Keratinocyte (primary cell): ENCODE data around the gene SAXO1. TPM values are rescaled to one million over a fixed set of nuclear protein-coding genes. Genes with fewer than 3 reads are reported as not detected.
A peak's percentile ranks its signal among the peaks of the same experiment; 100 is the strongest.

Experiments
- DNase-seq: peaks from one replicate; pipeline ENCODE4 v3.0.0-alpha.2; 2011; ENCODE audit warnings: low read depth, missing footprints, low spot score
- FAIRE-seq: peaks from 2 replicates; lab custom pipeline; 2011; peaks lifted over from hg19 to GRCh38; lab: Jason Lieb, UNC
- H2AFZ ChIP-seq: 2 replicates; pipeline ENCODE4 v1.6.0; 2012; ENCODE audit warnings: low read length, control low read depth, inconsistent platforms; ENCODE audit not compliant: control insufficient read depth
- H3K27ac ChIP-seq: 2 replicates; pipeline ENCODE4 v1.5.1; 2011; ENCODE audit warnings: low read length; ENCODE audit not compliant: control insufficient read depth, insufficient read depth
- H3K27me3 ChIP-seq: 3 replicates; pipeline ENCODE4 v1.6.0; 2011; ENCODE audit warnings: low read length; ENCODE audit not compliant: control insufficient read depth, insufficient read depth; ENCODE audit errors: extremely low read depth
- H3K36me3 ChIP-seq, 2 experiments: 2 replicates in 1 of 2; 3 replicates in 1 of 2; pipeline ENCODE4 v1.5.1; 2011; ENCODE audit warnings: low read length in 2 of 2, mild to moderate bottlenecking in 1 of 2; ENCODE audit not compliant: control insufficient read depth in 2 of 2, insufficient read depth in 2 of 2; ENCODE audit errors: extremely low read depth in 1 of 2
- H3K4me1 ChIP-seq: 3 replicates; pipeline ENCODE4 v1.5.1; 2011; ENCODE audit warnings: low read length; ENCODE audit not compliant: control insufficient read depth, insufficient read depth; ENCODE audit errors: extremely low read depth
- H3K4me2 ChIP-seq: 3 replicates; pipeline ENCODE4 v1.6.0; 2011; ENCODE audit warnings: low read depth, low read length; ENCODE audit not compliant: control insufficient read depth, insufficient read depth; ENCODE audit errors: extremely low read depth
- H3K4me3 ChIP-seq, 3 experiments: fragments of 200-600 bp in 1 of 3; sonication (generic) in 1 of 3; 2 replicates in 2 of 3; 3 replicates in 1 of 3; pipeline ENCODE4 v1.5.1; 2011 to 2016; ENCODE audit warnings: low read length in 3 of 3, mild to moderate bottlenecking in 3 of 3, control low read depth in 2 of 3, inconsistent platforms in 1 of 3, low read depth in 1 of 3, mixed read lengths in 1 of 3, mixed run types in 1 of 3, moderate library complexity in 1 of 3; ENCODE audit not compliant: control insufficient read depth in 2 of 3, insufficient read depth in 2 of 3; ENCODE audit errors: extremely low read depth in 1 of 3
- H3K79me2 ChIP-seq: 2 replicates; pipeline ENCODE4 v1.6.0; 2012; ENCODE audit warnings: low read length; ENCODE audit not compliant: control insufficient read depth, insufficient read depth
- H3K9ac ChIP-seq: 3 replicates; pipeline ENCODE4 v1.6.0; 2011; ENCODE audit warnings: low read length; ENCODE audit not compliant: control insufficient read depth, insufficient read depth; ENCODE audit errors: extremely low read depth
- H3K9me1 ChIP-seq: 3 replicates; pipeline ENCODE4 v1.6.0; 2011; ENCODE audit warnings: low read length; ENCODE audit not compliant: control insufficient read depth, insufficient read depth; ENCODE audit errors: extremely low read depth
- H3K9me3 ChIP-seq: 2 replicates; pipeline ENCODE4 v1.5.1; 2012; ENCODE audit warnings: low read depth, low read length; ENCODE audit not compliant: control insufficient read depth
- H4K20me1 ChIP-seq: 3 replicates; pipeline ENCODE4 v1.6.0; 2011; ENCODE audit warnings: low read length; ENCODE audit not compliant: control insufficient read depth, insufficient read depth; ENCODE audit errors: extremely low read depth
- CTCF ChIP-seq, 3 experiments: IDR thresholded peaks in 1 of 3; conservative IDR thresholded peaks in 1 of 3; optimal IDR thresholded peaks in 1 of 3; 2 replicates in 2 of 3; 3 replicates in 1 of 3; pipeline versions ENCODE3 to v1.5.1; 2011; ENCODE audit warnings: low read length in 3 of 3, mild to moderate bottlenecking in 3 of 3, moderate library complexity in 2 of 3, control low read depth in 1 of 3, inconsistent platforms in 1 of 3; ENCODE audit not compliant: insufficient read depth in 2 of 3; ENCODE audit errors: extremely low read depth in 1 of 3
- EZH2 ChIP-seq: IDR thresholded peaks from one replicate; pipeline ENCODE4 v1.6.1; 2012; ENCODE audit warnings: inconsistent platforms, mild to moderate bottlenecking, low read length, moderate library complexity
- dilution Hi-C: fragments of 300-500 bp; cut with MboI; formaldehyde crosslinking; loops from one replicate; pipeline ENCODE4 v1.7.0; 2020; ENCODE audit warnings: low sequenced_read_pairs; ENCODE audit not compliant: extremely low pct_ligation_motif_present
- polyA plus RNA-seq, 5 experiments: library from polyadenylated mRNA; depleted of rRNA in 3 of 5; stranded (reverse) in 3 of 5; stranded (forward) in 1 of 5; unstranded in 1 of 5; fragments of >200 nt; gene quantifications; 1 replicate in 1 of 5; 2 replicates in 3 of 5; 3 replicates in 1 of 5; pipeline versions ENCODE4 v1.2.1 to v1.2.3, GENCODE V29; 2011 to 2012; ENCODE audit warnings: missing spikeins in 2 of 5, low read depth in 1 of 5, low replicate concordance in 1 of 5

Gene SAXO1
- polyA plus RNA-seq, 1 donor (not counting 4 experiments of a cell fraction or from before 2014, with no cell fraction given), result not detected

GRCh38 chr9:19032406-19032805 is 603 bp downstream of the SAXO1 start:
- no peak overlapping the region for H3K9ac ChIP-seq

GRCh38 chr9:19030899-19031298 is 2.1 kb downstream of the SAXO1 start:
- DNase-seq, result no peak
- Histone ChIP-seq H3K4me1 (no peaks in the 10 kb centered on the region), H3K27ac (no peak overlapping the region), H3K9me3 (no peaks in the 10 kb centered on the region), H2AFZ (no peak overlapping the region), H3K27me3 (no peaks in the 10 kb centered on the region), H3K79me2 (no peaks in the 10 kb centered on the region), H4K20me1 (no peaks in the 10 kb centered on the region), H3K36me3 (no peaks in the 10 kb centered on the region), H3K9ac (no peak overlapping the region), H3K9me1 (no peaks in the 10 kb centered on the region), H3K4me2 (no peak overlapping the region), H3K4me3 (no peak overlapping the region)
- no peak for FAIRE-seq
- dilution Hi-C loops, result no loop called here
- TF ChIP-seq EZH2 (no peak), CTCF (optimal IDR thresholded peaks at IDR 0.05 in 1 of 3, IDR thresholded peaks at IDR 0.05 in 1 of 3, conservative IDR thresholded peaks at IDR 0.05 in 1 of 3; ENCODE audit: extremely low read depth in 1 of 3, insufficient read depth in 2 of 3, low read length in 3 of 3) (no peak)

More at GRCh38 chr9:19032406-19032805, 603 bp downstream of the SAXO1 start:
- FAIRE-seq (no peak), DNase-seq (no peak)
- dilution Hi-C loops, result no loop called here
- TF ChIP-seq EZH2, result no peak
- no peak for TF ChIP-seq CTCF (optimal IDR thresholded peaks at IDR 0.05 in 1 of 3, IDR thresholded peaks at IDR 0.05 in 1 of 3, conservative IDR thresholded peaks at IDR 0.05 in 1 of 3; ENCODE audit: extremely low read depth in 1 of 3, insufficient read depth in 2 of 3, low read length in 3 of 3)
- Histone ChIP-seq H3K9me1 (no peaks in the 10 kb centered on the region), H3K27ac (no peak overlapping the region), H3K9me3 (no peaks in the 10 kb centered on the region), H3K27me3 (no peaks in the 10 kb centered on the region), H3K4me3 (no peak overlapping the region), H3K4me2 (peak overlapping the region; percentile 19), H4K20me1 (no peaks in the 10 kb centered on the region), H3K4me1 (no peaks in the 10 kb centered on the region), H3K79me2 (no peaks in the 10 kb centered on the region), H2AFZ (no peak overlapping the region), H3K36me3 (no peaks in the 10 kb centered on the region)
